GM12864 (cell line): ENCODE measurements around the gene MYOC.

Experiments
- DNase-seq: peaks from one replicate; pipeline ENCODE4 v3.0.0-alpha.2; 2011; ENCODE audit warnings: low read depth
- H3K4me3 ChIP-seq: 2 replicates; pipeline ENCODE4 v1.5.1; 2011; ENCODE audit warnings: mild to moderate bottlenecking, low read depth, low read length, control low read depth
- TF ChIP-seq, protein P1 (sequence below): IDR thresholded peaks from 2 replicates; pipeline ENCODE4 v1.5.1; 2011; ENCODE audit warnings: low read depth, mild to moderate bottlenecking, moderate library complexity, low read length, control low read depth, inconsistent platforms; ENCODE audit errors: missing control alignments

MYOC gene

DNA sequence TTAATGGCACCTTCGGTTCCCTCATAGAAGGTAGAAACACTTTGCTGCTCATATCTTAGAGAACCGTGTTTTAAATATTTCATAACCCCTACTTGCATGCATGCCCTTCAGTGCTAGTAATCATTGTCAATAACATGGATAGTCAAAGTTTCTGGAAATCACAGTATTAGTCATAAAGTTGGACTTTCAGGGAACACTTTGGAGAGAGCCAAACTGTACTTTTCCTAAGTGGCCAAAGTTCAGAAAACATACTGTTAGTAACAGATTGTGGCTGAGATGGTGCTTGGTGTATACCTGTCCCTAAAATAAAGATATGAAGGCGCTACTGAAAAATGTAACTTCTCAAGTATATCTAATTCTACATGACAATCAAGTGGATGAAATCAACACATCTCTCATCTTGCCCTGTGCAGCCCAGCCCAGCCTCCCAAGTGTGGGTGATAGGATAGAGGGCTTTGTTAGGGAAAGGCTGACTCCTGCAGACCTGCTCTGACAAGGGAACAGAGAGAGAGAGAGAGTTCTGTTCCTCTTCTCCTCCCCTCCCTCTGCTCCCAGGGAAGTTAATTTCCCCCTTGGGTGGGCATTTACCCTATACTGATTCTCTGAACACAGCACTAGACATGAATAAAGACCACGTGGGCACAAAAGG is 14.4 kb downstream of the MYOC start:
- TF ChIP-seq, protein P1, sequence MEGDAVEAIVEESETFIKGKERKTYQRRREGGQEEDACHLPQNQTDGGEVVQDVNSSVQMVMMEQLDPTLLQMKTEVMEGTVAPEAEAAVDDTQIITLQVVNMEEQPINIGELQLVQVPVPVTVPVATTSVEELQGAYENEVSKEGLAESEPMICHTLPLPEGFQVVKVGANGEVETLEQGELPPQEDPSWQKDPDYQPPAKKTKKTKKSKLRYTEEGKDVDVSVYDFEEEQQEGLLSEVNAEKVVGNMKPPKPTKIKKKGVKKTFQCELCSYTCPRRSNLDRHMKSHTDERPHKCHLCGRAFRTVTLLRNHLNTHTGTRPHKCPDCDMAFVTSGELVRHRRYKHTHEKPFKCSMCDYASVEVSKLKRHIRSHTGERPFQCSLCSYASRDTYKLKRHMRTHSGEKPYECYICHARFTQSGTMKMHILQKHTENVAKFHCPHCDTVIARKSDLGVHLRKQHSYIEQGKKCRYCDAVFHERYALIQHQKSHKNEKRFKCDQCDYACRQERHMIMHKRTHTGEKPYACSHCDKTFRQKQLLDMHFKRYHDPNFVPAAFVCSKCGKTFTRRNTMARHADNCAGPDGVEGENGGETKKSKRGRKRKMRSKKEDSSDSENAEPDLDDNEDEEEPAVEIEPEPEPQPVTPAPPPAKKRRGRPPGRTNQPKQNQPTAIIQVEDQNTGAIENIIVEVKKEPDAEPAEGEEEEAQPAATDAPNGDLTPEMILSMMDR = no peak
- DNase-seq = no peak
- no peak overlapping the region for H3K4me3 ChIP-seq

DNA sequence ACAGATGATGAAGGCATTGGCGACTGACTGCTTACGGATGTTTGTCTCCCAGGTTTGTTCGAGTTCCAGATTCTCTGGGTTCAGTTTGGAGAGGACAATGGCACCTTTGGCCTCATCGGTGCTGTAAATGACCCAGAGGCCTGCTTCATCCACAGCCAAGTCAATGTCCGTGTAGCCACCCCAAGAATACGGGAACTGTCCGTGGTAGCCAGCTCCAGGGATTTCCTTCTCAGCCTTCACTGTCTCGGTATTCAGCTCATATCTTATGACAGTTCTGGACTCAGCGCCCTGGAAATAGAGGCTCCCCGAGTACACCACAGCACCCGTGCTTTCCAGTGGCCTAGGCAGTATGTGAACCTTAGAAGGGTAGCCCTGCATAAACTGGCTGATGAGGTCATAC is 16.3 kb downstream of the MYOC start:
- no peak overlapping the region for H3K4me3 ChIP-seq
- DNase-seq = no peak
- TF ChIP-seq, protein P1 = no peak

DNA sequence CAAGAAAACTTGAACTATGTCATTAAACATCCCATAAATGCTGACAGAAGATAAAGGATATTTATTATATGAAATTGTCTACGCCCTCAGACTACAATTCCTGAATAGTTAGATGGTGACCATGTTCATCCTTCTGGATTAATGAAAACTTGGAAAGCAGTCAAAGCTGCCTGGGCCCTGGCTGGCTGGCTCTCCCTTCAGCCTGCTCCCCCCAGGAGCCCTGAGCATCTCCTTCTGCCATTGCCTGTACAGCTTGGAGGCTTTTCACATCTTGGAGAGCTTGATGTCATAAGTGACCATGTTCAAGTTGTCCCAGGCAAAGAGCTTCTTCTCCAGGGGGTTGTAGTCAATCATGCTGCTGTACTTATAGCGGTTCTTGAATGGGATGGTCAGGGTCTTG is 16.8 kb downstream of the MYOC start:
- no peak for DNase-seq
- TF ChIP-seq, protein P1 = no peak
- no peak overlapping the region for H3K4me3 ChIP-seq

DNA sequence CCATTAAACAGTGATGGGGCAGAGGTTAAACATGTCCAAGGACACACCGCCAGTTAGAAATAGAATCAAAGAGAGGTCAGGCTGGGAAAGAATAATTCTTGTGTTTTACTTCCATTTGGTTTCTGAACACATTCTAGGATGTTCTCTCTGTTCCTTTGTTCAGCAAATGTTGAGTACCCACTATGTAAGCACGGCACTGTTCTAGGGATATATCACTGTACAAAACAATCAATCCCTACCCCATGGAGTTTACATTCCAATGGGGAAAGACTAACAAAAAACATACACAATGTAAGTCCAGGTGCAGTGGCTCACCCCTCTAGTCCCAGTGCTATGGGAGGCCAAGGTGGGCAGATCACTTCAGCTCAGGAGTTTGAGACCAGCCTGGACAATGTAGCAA is 24.3 kb downstream of the MYOC start:
- H3K4me3 ChIP-seq = no peak overlapping the region
- TF ChIP-seq, protein P1 = no peak
- DNase-seq = no peak

DNA sequence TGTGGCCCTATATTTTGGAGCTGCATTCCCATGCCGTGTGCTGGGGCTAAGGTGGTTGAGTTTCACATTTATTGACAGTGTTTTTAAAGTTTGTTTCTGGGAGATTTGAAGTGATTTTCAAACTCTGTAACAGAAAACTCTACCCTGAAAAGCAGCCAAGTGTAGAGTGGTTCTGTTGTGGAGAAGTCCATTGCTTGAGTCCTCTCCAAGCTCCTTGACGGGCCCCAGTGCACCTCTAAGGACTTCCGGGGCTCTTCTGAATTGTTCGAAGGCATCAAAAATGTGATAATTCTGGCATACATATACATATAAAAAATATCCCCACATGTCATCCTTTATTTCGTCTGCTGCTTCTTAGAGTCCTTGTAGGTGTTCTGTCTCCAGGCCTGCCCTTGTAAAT is 25.5 kb downstream of the MYOC start:
- DNase-seq = no peak
- H3K4me3 ChIP-seq = no peak overlapping the region
- TF ChIP-seq, protein P1 = no peak

DNA sequence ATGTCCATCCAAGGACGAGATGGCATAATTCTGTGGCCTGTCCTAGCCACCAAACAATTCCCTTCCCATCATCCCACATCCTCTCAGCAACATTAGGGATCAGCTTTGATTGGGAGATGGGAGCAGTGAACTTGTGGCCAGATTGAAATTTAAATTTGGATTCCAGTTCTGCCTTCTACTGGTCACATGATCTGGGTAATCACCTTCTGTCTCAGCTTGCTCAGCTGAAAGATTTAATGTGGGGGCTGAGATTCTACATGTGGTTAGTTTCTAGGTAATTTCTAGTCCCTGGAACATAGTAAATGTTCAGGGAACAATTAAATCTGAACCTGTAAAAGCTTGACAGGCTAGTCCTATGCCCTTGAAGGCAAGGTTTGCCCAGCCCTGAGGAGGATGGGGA is 27.3 kb downstream of the MYOC start:
- TF ChIP-seq, protein P1 = no peak
- no peak for DNase-seq
- H3K4me3 ChIP-seq = no peak overlapping the region

DNA sequence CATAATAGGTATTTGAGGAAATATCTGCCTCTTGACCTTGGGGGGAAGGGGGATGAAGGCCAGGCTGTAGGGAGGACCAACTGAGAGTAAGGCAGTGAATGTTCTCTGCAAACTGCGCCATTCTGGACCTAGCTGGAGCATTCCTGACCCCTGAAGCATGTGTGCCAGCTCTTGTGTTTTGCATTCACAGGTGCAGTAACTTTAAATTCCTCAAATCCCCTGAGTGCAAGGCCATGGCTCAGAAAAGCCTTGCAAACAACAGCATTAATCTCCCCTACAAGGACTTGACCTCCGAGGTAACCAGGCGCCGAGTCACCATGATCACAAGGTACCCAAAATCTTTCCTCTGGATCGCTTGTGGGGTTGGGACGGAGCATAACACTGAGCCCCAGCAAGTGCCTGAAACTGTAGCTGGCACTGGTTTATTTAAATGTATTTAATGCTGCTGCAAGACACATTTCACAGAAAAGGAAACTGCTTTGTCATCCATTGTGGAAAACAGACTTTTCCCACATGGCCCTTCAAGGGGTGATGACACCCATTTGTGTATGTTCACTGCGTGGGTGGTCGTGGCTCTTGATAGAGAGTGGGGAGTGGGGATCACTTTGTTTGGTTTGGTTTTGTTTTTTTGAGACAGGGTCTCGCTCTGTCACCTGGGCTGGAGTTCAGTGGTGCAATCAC is 28.7 kb downstream of the MYOC start:
- no peak for DNase-seq
- no peak overlapping the region for H3K4me3 ChIP-seq
- TF ChIP-seq, protein P1 = no peak
